Mesenchymal stem cell (in vitro differentiated cells and primary cell): ENCODE data around the gene MEF2C.

Source experiments
- DNase-seq: peaks from one replicate; pipeline ENCODE4 v3.0.0-alpha.2; 2013
- H2AFZ ChIP-seq: one replicate; pipeline ENCODE4 v1.6.1; 2013; ENCODE audit warnings: low read depth, mild to moderate bottlenecking, control low read depth, inconsistent platforms, low read length, moderate library complexity
- H2AK5ac ChIP-seq: 2 replicates; pipeline ENCODE4 v1.6.1; 2013; ENCODE audit warnings: low read length, moderate library complexity, mild to moderate bottlenecking, inconsistent platforms; ENCODE audit not compliant: severe bottlenecking
- H2BK120ac ChIP-seq: one replicate; pipeline ENCODE4 v1.6.1; 2013; ENCODE audit warnings: low read depth, mild to moderate bottlenecking, inconsistent platforms, low read length, moderate library complexity
- H2BK12ac ChIP-seq, 2 experiments: one replicate each; pipeline ENCODE4 v1.6.1; 2013; ENCODE audit warnings: inconsistent platforms in 2 of 2, low read length in 2 of 2, mild to moderate bottlenecking in 2 of 2, moderate library complexity in 2 of 2, control low read depth in 1 of 2
- H2BK15ac ChIP-seq: one replicate; pipeline ENCODE4 v1.6.1; 2013; ENCODE audit warnings: mild to moderate bottlenecking, low read depth, inconsistent platforms; ENCODE audit not compliant: poor library complexity, severe bottlenecking
- H2BK5ac ChIP-seq: 2 replicates; pipeline ENCODE4 v1.6.1; 2013; ENCODE audit warnings: low read depth, mild to moderate bottlenecking, low read length, control low read depth, inconsistent platforms; ENCODE audit not compliant: poor library complexity, severe bottlenecking
- H3K14ac ChIP-seq, 2 experiments: one replicate each; pipeline ENCODE4 v1.6.1; 2013; ENCODE audit warnings: inconsistent platforms in 2 of 2, low read length in 2 of 2, control low read depth in 1 of 2, mild to moderate bottlenecking in 1 of 2, moderate library complexity in 1 of 2
- H3K18ac ChIP-seq, 2 experiments: one replicate each; pipeline ENCODE4 v1.6.1; 2013; ENCODE audit warnings: inconsistent platforms in 2 of 2, low read length in 2 of 2, control low read depth in 1 of 2, low read depth in 1 of 2, mild to moderate bottlenecking in 1 of 2
- H3K23ac ChIP-seq, 2 experiments: one replicate each; pipeline ENCODE4 v1.6.1; 2013; ENCODE audit warnings: inconsistent platforms in 2 of 2, low read length in 2 of 2, mild to moderate bottlenecking in 2 of 2, moderate library complexity in 2 of 2, control low read depth in 1 of 2
- H3K27ac ChIP-seq: 2 replicates; pipeline ENCODE4 v1.5.1; 2013; ENCODE audit warnings: mild to moderate bottlenecking, moderate library complexity, low read length, control low read depth, inconsistent platforms; ENCODE audit not compliant: poor library complexity, severe bottlenecking
- H3K27me3 ChIP-seq, 2 experiments: 2 replicates each; pipeline versions ENCODE4 v1.6.1 to v1.7.0; 2013; ENCODE audit warnings: low read length in 2 of 2, mild to moderate bottlenecking in 2 of 2, moderate library complexity in 2 of 2, control low read depth in 1 of 2, inconsistent platforms in 1 of 2; ENCODE audit not compliant: control insufficient read depth in 1 of 2, insufficient read depth in 1 of 2
- H3K36me3 ChIP-seq, 2 experiments: 2 replicates each; pipeline versions ENCODE4 v1.6.1 to v1.7.0; 2013; ENCODE audit warnings: low read length in 2 of 2, control low read depth in 1 of 2, inconsistent platforms in 1 of 2, low read depth in 1 of 2, mild to moderate bottlenecking in 1 of 2; ENCODE audit not compliant: insufficient read depth in 2 of 2, control insufficient read depth in 1 of 2
- H3K4ac ChIP-seq, 2 experiments: one replicate each; pipeline ENCODE4 v1.6.1; 2013; ENCODE audit warnings: inconsistent platforms in 2 of 2, low read length in 2 of 2, mild to moderate bottlenecking in 2 of 2, moderate library complexity in 2 of 2, control low read depth in 1 of 2, low read depth in 1 of 2
- H3K4me1 ChIP-seq: 2 replicates; pipeline ENCODE4 v1.6.1; 2013; ENCODE audit warnings: low read depth, low read length, control low read depth; ENCODE audit not compliant: control insufficient read depth, insufficient read depth
- H3K4me2 ChIP-seq: 2 replicates; pipeline ENCODE4 v1.6.1; 2013; ENCODE audit warnings: low read length, mild to moderate bottlenecking, inconsistent platforms; ENCODE audit not compliant: poor library complexity, severe bottlenecking
- H3K4me3 ChIP-seq, 2 experiments: 2 replicates each; pipeline versions ENCODE4 v1.5.1 to v1.7.0; 2013; ENCODE audit warnings: low read length in 2 of 2, mild to moderate bottlenecking in 2 of 2, control low read depth in 1 of 2, low read depth in 1 of 2; ENCODE audit not compliant: insufficient read depth in 1 of 2
- H3K79me1 ChIP-seq: replicated peaks from 2 replicates; pipeline ENCODE4 v1.6.1; 2013; ENCODE audit warnings: mild to moderate bottlenecking, control low read depth, low read length, inconsistent platforms; ENCODE audit not compliant: poor library complexity, severe bottlenecking
- H3K9ac ChIP-seq: 2 replicates; pipeline ENCODE4 v1.7.0; 2013; ENCODE audit warnings: mild to moderate bottlenecking, low read length, moderate library complexity
- H3K9me3 ChIP-seq: 2 replicates; pipeline ENCODE4 v1.7.0; 2013; ENCODE audit warnings: mild to moderate bottlenecking, low read length; ENCODE audit not compliant: control insufficient read depth
- H4K8ac ChIP-seq: one replicate; pipeline ENCODE4 v1.6.1; 2013; ENCODE audit warnings: inconsistent platforms, mild to moderate bottlenecking, low read length, moderate library complexity
- H4K91ac ChIP-seq: one replicate; pipeline ENCODE4 v1.6.1; 2013; ENCODE audit warnings: mild to moderate bottlenecking, low read length, inconsistent platforms
- WGBS: methylation state at CpG from one replicate; pipeline ENCODE4 v1.1.7; 2013; ENCODE audit warnings: mixed read lengths; 5-methylcytosine and 5-hydroxymethylcytosine counted together

MEF2C gene

GRCh38 chr5:88824892-88825583 lies 57.9 kb downstream of the MEF2C start:
- Histone ChIP-seq H3K27me3 (no peaks in the 10 kb centered on the region), H2AFZ (no peak overlapping the region), H2BK5ac (no peak overlapping the region), H3K18ac (no peak overlapping the region), H2BK12ac (no peak overlapping the region), H3K79me1 (no peaks in the 10 kb centered on the region), H2BK15ac (no peak overlapping the region), H3K9me3 (no peaks in the 10 kb centered on the region), H3K4ac (no peak overlapping the region), H3K14ac (no peak overlapping the region), H3K36me3 (no peaks in the 10 kb centered on the region), H3K9ac (peak overlapping the region; percentile 4), H3K27ac (no peak overlapping the region), H2AK5ac (no peak overlapping the region), H2BK120ac (no peak overlapping the region), H3K4me2 (no peak overlapping the region), H3K4me1 (no peaks in the 10 kb centered on the region), H3K23ac (no peak overlapping the region), H3K4me3 (no peak overlapping the region), H4K91ac (no peak overlapping the region), H4K8ac (no peak overlapping the region)
- WGBS: 31% methylated on average over 2 of the region's 5 CpGs
- DNase-seq: peak; percentile 65

GRCh38 chr5:88824141-88824540 lies 58.8 kb downstream of the MEF2C start:
- H2BK15ac ChIP-seq: no peak overlapping the region
- H3K4ac ChIP-seq: no peak overlapping the region
- no peaks in the 10 kb centered on the region for H3K79me1 ChIP-seq
- H3K4me1 ChIP-seq: no peaks in the 10 kb centered on the region
- no peak overlapping the region for H4K91ac ChIP-seq
- no peak overlapping the region for H2AFZ ChIP-seq
- H3K9ac ChIP-seq: no peak overlapping the region
- H3K14ac ChIP-seq: no peak overlapping the region
- H3K23ac ChIP-seq: no peak overlapping the region
- no peak overlapping the region for H3K27ac ChIP-seq
- H2BK120ac ChIP-seq: no peak overlapping the region
- H3K18ac ChIP-seq: no peak overlapping the region
- H3K4me2 ChIP-seq: no peak overlapping the region
- no peak for DNase-seq
- no peak overlapping the region for H3K4me3 ChIP-seq
- no peak overlapping the region for H2BK12ac ChIP-seq
- H4K8ac ChIP-seq: no peak overlapping the region
- no peaks in the 10 kb centered on the region for H3K9me3 ChIP-seq
- no peak overlapping the region for H2BK5ac ChIP-seq
- H3K27me3 ChIP-seq: no peaks in the 10 kb centered on the region
- H2AK5ac ChIP-seq: no peak overlapping the region
- H3K36me3 ChIP-seq: no peaks in the 10 kb centered on the region
- WGBS: no CpG with 5 or more reads among the region's 4 CpGs

DNA sequence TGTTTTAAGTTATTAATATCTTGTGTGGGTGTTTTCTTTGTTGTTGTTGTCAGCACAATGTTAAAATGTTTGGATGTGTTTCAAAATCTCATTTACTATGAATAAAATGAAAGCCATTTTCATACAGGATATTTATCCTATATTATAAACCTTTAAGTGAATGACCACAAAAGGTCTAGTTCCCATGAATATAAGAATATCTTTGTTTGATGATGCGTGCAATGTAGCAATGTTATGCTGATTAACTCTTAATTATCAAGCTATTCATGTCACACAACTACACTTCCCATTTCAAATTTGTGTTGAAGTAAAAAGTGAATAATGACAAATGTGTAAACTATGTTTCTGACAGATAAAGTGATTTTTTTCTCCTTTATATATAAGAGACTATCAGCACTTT lies 59.8 kb downstream of the MEF2C start:
- no peak overlapping the region for H3K27ac ChIP-seq
- no peak overlapping the region for H3K9ac ChIP-seq
- no peaks in the 10 kb centered on the region for H3K4me1 ChIP-seq
- no peak for DNase-seq
- no peak overlapping the region for H4K8ac ChIP-seq
- no peak overlapping the region for H3K18ac ChIP-seq
- no peaks in the 10 kb centered on the region for H3K79me1 ChIP-seq
- H2BK12ac ChIP-seq: no peak overlapping the region
- no peak overlapping the region for H2BK15ac ChIP-seq
- no peak overlapping the region for H2BK5ac ChIP-seq
- H3K9me3 ChIP-seq: no peaks in the 10 kb centered on the region
- no peak overlapping the region for H3K4ac ChIP-seq
- H3K27me3 ChIP-seq: no peaks in the 10 kb centered on the region
- H2AK5ac ChIP-seq: no peak overlapping the region
- no peak overlapping the region for H2AFZ ChIP-seq
- H3K36me3 ChIP-seq: no peaks in the 10 kb centered on the region
- no peak overlapping the region for H2BK120ac ChIP-seq
- no peak overlapping the region for H3K4me3 ChIP-seq
- no CpG with 5 or more reads among the region's 1 CpG for WGBS
- no peak overlapping the region for H3K4me2 ChIP-seq
- H4K91ac ChIP-seq: no peak overlapping the region
- no peak overlapping the region for H3K14ac ChIP-seq
- H3K23ac ChIP-seq: no peak overlapping the region

DNA sequence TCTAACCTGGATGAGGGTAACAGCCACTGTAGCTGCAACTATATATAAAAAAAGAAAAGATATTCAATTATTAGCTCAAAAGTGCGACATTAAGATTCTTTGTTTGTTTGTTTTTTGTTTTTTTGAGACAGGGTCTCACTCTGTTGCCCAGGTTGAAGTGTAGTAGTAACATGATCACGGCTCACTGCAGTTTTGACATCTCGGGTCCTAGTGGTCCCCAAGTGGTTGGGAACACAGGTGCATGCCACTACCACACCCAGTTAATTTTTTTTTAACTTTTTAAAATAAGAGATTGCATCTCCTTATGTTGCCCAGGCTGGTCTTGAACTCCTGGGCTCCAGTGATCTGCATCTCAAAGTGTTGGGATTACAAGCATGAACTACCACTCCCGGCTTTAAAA lies 61.8 kb downstream of the MEF2C start:
- Histone ChIP-seq H3K36me3 (no peaks in the 10 kb centered on the region), H3K23ac (no peak overlapping the region), H3K14ac (no peak overlapping the region), H2BK5ac (no peak overlapping the region), H4K8ac (no peak overlapping the region), H3K18ac (no peak overlapping the region), H2AFZ (no peak overlapping the region), H3K9ac (no peak overlapping the region), H3K4ac (no peak overlapping the region), H3K9me3 (no peaks in the 10 kb centered on the region), H3K4me1 (no peaks in the 10 kb centered on the region), H3K4me3 (no peak overlapping the region), H3K27ac (no peak overlapping the region), H3K79me1 (no peaks in the 10 kb centered on the region), H2BK120ac (no peak overlapping the region), H4K91ac (no peak overlapping the region), H2BK15ac (no peak overlapping the region), H2AK5ac (no peak overlapping the region), H3K27me3 (no peaks in the 10 kb centered on the region), H2BK12ac (no peak overlapping the region), H3K4me2 (no peak overlapping the region)
- WGBS: 94% methylated on average over 3 of the region's 4 CpGs
- DNase-seq: no peak
